Activated CD8-positive, alpha-beta memory T cell treated with anti-CD3 and anti-CD28 coated beads, Interleukin-2, amount 10 ng/mL, durations not matched to agents 7 days and 5 days (primary cell): ENCODE measurements around the gene MOSMO. TPM values are rescaled to one million over a fixed set of nuclear protein-coding genes. Genes with fewer than 3 reads are reported as not detected.
"Not testable (repeated sequence)": the region's sequence is repeated elsewhere in the genome, so short reads cannot be mapped to it uniquely, and the experiment has no call there.

Experiments
- ATAC-seq: fragments of 150-1000 bp; cut with Tn5 transposase; one replicate; pipeline ENCODE4 v1.10.0; 2021; ENCODE audit warnings: moderate library complexity
- CTCF ChIA-PET: fragments of 350-600 bp; sonication (Branson Sonifier 250); formaldehyde crosslinking; loops from one replicate; lab custom pipeline; 2021; ENCODE audit warnings: antibody characterized with exemption; lab: Charles Lee
- DNase-seq: peaks from one replicate; pipeline ENCODE4 v3.0.0-alpha.2; 2020
- H3K27ac Mint-ChIP-seq: one replicate; pipeline ENCODE4 v1.8.0; 2021; ENCODE audit warnings: mild to moderate bottlenecking, mixed read lengths
- H3K27me3 Mint-ChIP-seq: one replicate; pipeline ENCODE4 v1.8.0; 2021; ENCODE audit warnings: mixed read lengths
- H3K36me3 Mint-ChIP-seq: one replicate; pipeline ENCODE4 v1.8.0; 2021; ENCODE audit warnings: mild to moderate bottlenecking, mixed read lengths
- H3K4me1 Mint-ChIP-seq: one replicate; pipeline ENCODE4 v1.8.0; 2021; ENCODE audit warnings: mixed read lengths
- H3K4me3 Mint-ChIP-seq: one replicate; pipeline ENCODE4 v1.8.0; 2021; ENCODE audit warnings: mild to moderate bottlenecking, moderate library complexity, mixed read lengths
- H3K9me3 Mint-ChIP-seq: one replicate; pipeline ENCODE4 v1.8.0; 2022; ENCODE audit warnings: low read depth, mixed read lengths
- total RNA-seq, 2 experiments: library from RNA; stranded (reverse); gene quantifications; one replicate each; pipeline ENCODE4 v1.2.3, GENCODE V29; 2021

The MOSMO gene
- total RNA-seq, 2 experiments from 2014 or later: 10.2 to 12.6 TPM

- no peak overlapping the region for H3K27ac Mint-ChIP-seq
- CTCF ChIA-PET: interaction anchor here (0.9 to 1.0 kb wide), 3 partner anchors 11 to 48 kb away, joined by 3 to 4 read pairs (median 3); no protein-coding TSS in a partner anchor
- no peaks in the 10 kb centered on the region for H3K27me3 Mint-ChIP-seq
- H3K36me3 Mint-ChIP-seq: peaks cover 25% of the 10 kb centered on the region
- DNase-seq: no peak
- H3K4me1 Mint-ChIP-seq: peaks cover 31% of the 10 kb centered on the region
- H3K4me3 Mint-ChIP-seq: no peak overlapping the region
- no peak for ATAC-seq
- H3K9me3 Mint-ChIP-seq: no peaks in the 10 kb centered on the region
Observed at GRCh38 chr16:22029632-22030031, 21.7 kb downstream of the MOSMO start.

- CTCF ChIA-PET: interaction anchor here (1.4 kb wide), 1 partner anchor 48 kb away, joined by 4 read pairs; no protein-coding TSS in a partner anchor
- peaks cover 28% of the 10 kb centered on the region for H3K36me3 Mint-ChIP-seq
- no peak overlapping the region for H3K27ac Mint-ChIP-seq
- ATAC-seq: no peak
- H3K9me3 Mint-ChIP-seq: no peaks in the 10 kb centered on the region
- no peaks in the 10 kb centered on the region for H3K27me3 Mint-ChIP-seq
- H3K4me3 Mint-ChIP-seq: no peak overlapping the region
- peaks cover 36% of the 10 kb centered on the region for H3K4me1 Mint-ChIP-seq
- no peak for DNase-seq
Observed at GRCh38 chr16:22030087-22030812, 22.3 kb downstream of the MOSMO start.

GRCh38 chr16:22031483-22032083 lies 23.7 kb downstream of the MOSMO start:
- Mint-ChIP-seq H3K4me3 (no peak overlapping the region), H3K36me3 (peaks cover 25% of the 10 kb centered on the region), H3K9me3 (no peaks in the 10 kb centered on the region), H3K27ac (no peak overlapping the region), H3K27me3 (no peaks in the 10 kb centered on the region), H3K4me1 (peaks cover 36% of the 10 kb centered on the region)
- DNase-seq (no peak), ATAC-seq (peak; percentile 30)
- CTCF ChIA-PET: interaction anchor here (1.4 kb wide), 1 partner anchor 47 kb away, joined by 4 read pairs; no protein-coding TSS in a partner anchor

GRCh38 chr16:22034503-22034902 lies 26.6 kb downstream of the MOSMO start:
- Mint-ChIP-seq H3K27ac (no peak overlapping the region), H3K4me3 (no peak overlapping the region), H3K27me3 (no peaks in the 10 kb centered on the region), H3K9me3 (no peaks in the 10 kb centered on the region), H3K4me1 (peaks cover 37% of the 10 kb centered on the region), H3K36me3 (peaks cover 34% of the 10 kb centered on the region)
- CTCF ChIA-PET: interaction anchor here (0.6 kb wide), 1 partner anchor 13 kb away, joined by 3 read pairs; no protein-coding TSS in a partner anchor
- DNase-seq (no peak), ATAC-seq (no peak)

GRCh38 chr16:22035153-22035552 lies 27.2 kb downstream of the MOSMO start:
- no peaks in the 10 kb centered on the region for H3K9me3 Mint-ChIP-seq
- no peak for DNase-seq
- CTCF ChIA-PET: interaction anchor here (0.6 kb wide), 1 partner anchor 13 kb away, joined by 3 read pairs; no protein-coding TSS in a partner anchor
- H3K27ac Mint-ChIP-seq: no peak overlapping the region
- no peak for ATAC-seq
- H3K4me1 Mint-ChIP-seq: peaks cover 37% of the 10 kb centered on the region
- peaks cover 30% of the 10 kb centered on the region for H3K36me3 Mint-ChIP-seq
- no peak overlapping the region for H3K4me3 Mint-ChIP-seq
- no peaks in the 10 kb centered on the region for H3K27me3 Mint-ChIP-seq

GRCh38 chr16:22043882-22044281 lies 36.0 kb downstream of the MOSMO start:
- H3K27ac Mint-ChIP-seq, H3K9me3 Mint-ChIP-seq, ATAC-seq, H3K4me3 Mint-ChIP-seq, H3K36me3 Mint-ChIP-seq, H3K27me3 Mint-ChIP-seq, H3K4me1 Mint-ChIP-seq, DNase-seq: not testable (repeated sequence)
- CTCF ChIA-PET: interaction anchor here (1.3 kb wide), 1 partner anchor 34 kb away, joined by 4 read pairs; no protein-coding TSS in a partner anchor

- DNase-seq, H3K4me3 Mint-ChIP-seq, ATAC-seq, H3K36me3 Mint-ChIP-seq, CTCF ChIA-PET, H3K4me1 Mint-ChIP-seq, H3K9me3 Mint-ChIP-seq, H3K27ac Mint-ChIP-seq, H3K27me3 Mint-ChIP-seq: not testable (repeated sequence)
Observed at GRCh38 chr16:22045888-22046287, 38.0 kb downstream of the MOSMO start.

GRCh38 chr16:22050963-22051362 lies 43.1 kb downstream of the MOSMO start:
- Mint-ChIP-seq H3K36me3 (peaks cover 4% of the 10 kb centered on the region), H3K27ac (no peak overlapping the region), H3K4me3 (no peak overlapping the region), H3K4me1 (peaks cover 26% of the 10 kb centered on the region), H3K27me3 (no peaks in the 10 kb centered on the region), H3K9me3 (no peaks in the 10 kb centered on the region)
- ATAC-seq (no peak), DNase-seq (no peak)
- CTCF ChIA-PET: interaction anchor here (1.3 kb wide), 1 partner anchor 27 kb away, joined by 7 read pairs; no protein-coding TSS in a partner anchor

GRCh38 chr16:22052980-22053379 lies 45.1 kb downstream of the MOSMO start:
- CTCF ChIA-PET: no interaction called here
- Mint-ChIP-seq H3K36me3 (peaks cover 16% of the 10 kb centered on the region), H3K27me3 (no peaks in the 10 kb centered on the region), H3K27ac (no peak overlapping the region), H3K4me1 (peaks cover 27% of the 10 kb centered on the region), H3K9me3 (no peaks in the 10 kb centered on the region), H3K4me3 (no peak overlapping the region)
- ATAC-seq (no peak), DNase-seq (no peak)

- no peaks in the 10 kb centered on the region for H3K27me3 Mint-ChIP-seq
- H3K36me3 Mint-ChIP-seq: peaks cover 22% of the 10 kb centered on the region
- H3K27ac Mint-ChIP-seq: peak overlapping the region; percentile 15
- ATAC-seq: no peak
- peaks cover 27% of the 10 kb centered on the region for H3K4me1 Mint-ChIP-seq
- H3K4me3 Mint-ChIP-seq: no peak overlapping the region
- DNase-seq: no peak
- CTCF ChIA-PET: interaction anchor here (1.2 kb wide), 1 partner anchor 24 kb away, joined by 3 read pairs; no protein-coding TSS in a partner anchor
- no peaks in the 10 kb centered on the region for H3K9me3 Mint-ChIP-seq
Observed at GRCh38 chr16:22053921-22054341, 46.0 kb downstream of the MOSMO start.

GRCh38 chr16:22054847-22055590 lies 47.1 kb downstream of the MOSMO start:
- peaks cover 31% of the 10 kb centered on the region for H3K4me1 Mint-ChIP-seq
- DNase-seq (peak; percentile 46), ATAC-seq (peak; percentile 80)
- peak overlapping the region; percentile 70 for H3K27ac Mint-ChIP-seq
- H3K27me3 Mint-ChIP-seq: no peaks in the 10 kb centered on the region
- peaks cover 24% of the 10 kb centered on the region for H3K36me3 Mint-ChIP-seq
- CTCF ChIA-PET: interaction anchor here (1.0 to 2.8 kb wide), 5 partner anchors 18 to 134 kb away, joined by 3 to 14 read pairs (median 10); partner anchors contain the start of gene MOSMO
- no peaks in the 10 kb centered on the region for H3K9me3 Mint-ChIP-seq
- peak overlapping the region; percentile 37 for H3K4me3 Mint-ChIP-seq

GRCh38 chr16:22055881-22056280 lies 48.0 kb downstream of the MOSMO start:
- Mint-ChIP-seq H3K4me1 (peaks cover 31% of the 10 kb centered on the region), H3K27ac (peak overlapping the region; percentile 70)
- peak; percentile 29 for ATAC-seq

More at GRCh38 chr16:22055881-22056280, 48.0 kb downstream of the MOSMO start:
- Mint-ChIP-seq H3K9me3 (no peaks in the 10 kb centered on the region), H3K27me3 (no peaks in the 10 kb centered on the region), H3K36me3 (peaks cover 24% of the 10 kb centered on the region), H3K4me3 (no peak overlapping the region)
- CTCF ChIA-PET: interaction anchor here (0.6 to 2.8 kb wide), 6 partner anchors 19 to 133 kb away, joined by 3 to 14 read pairs (median 10); partner anchors contain the start of gene MOSMO
- DNase-seq: no peak
